SK-N-SH (cell line): ENCODE data around the gene C4BPB. TPM values are rescaled to one million over a fixed set of nuclear protein-coding genes. Genes with fewer than 3 reads are reported as not detected.

Source experiments
- CTCF ChIA-PET: fragments of 300-600, 350-600 bp; formaldehyde crosslinking; extraction: SDS; loops from one replicate; lab custom pipeline; 2021; lab: Yijun Ruan, JAX
- POLR2A ChIA-PET: fragments of 350-600 bp; sonication (Branson Sonifier 250); formaldehyde crosslinking; extraction: SDS; loops from one replicate; lab custom pipeline; 2020; ENCODE audit warnings: antibody characterized with exemption, inconsistent platforms; lab: Yijun Ruan, JAX
- DNase-seq: peaks from one replicate; pipeline ENCODE4 v3.0.0; 2012
- H2AFZ ChIP-seq: fragments of 200-600 bp; sonication (generic); 2 replicates; pipeline ENCODE4 v1.8.1; 2016; ENCODE audit warnings: antibody characterized with exemption, mild to moderate bottlenecking, low read depth
- H3F3A ChIP-seq: fragments of 200-600 bp; sonication (generic); replicated peaks from 2 replicates; pipeline ENCODE3; 2016; ENCODE audit warnings: antibody characterized with exemption, mild to moderate bottlenecking; ENCODE audit not compliant: insufficient read depth
- H3K27ac ChIP-seq, 2 experiments: fragments of 200-500 bp in 1 of 2; fragments of 200-600 bp in 1 of 2; sonication (Bioruptor generic) in 1 of 2; sonication (generic), shearing (Covaris generic) in 1 of 2; 2 replicates each; pipeline versions ENCODE4 v1.5.1 to v1.6.1; 2014 to 2016; ENCODE audit warnings: low read depth in 2 of 2, inconsistent platforms in 1 of 2, low read length in 1 of 2, mild to moderate bottlenecking in 1 of 2, mixed read lengths in 1 of 2
- H3K27me3 ChIP-seq: fragments of 200-600 bp; sonication (generic), shearing (Covaris generic); 2 replicates; pipeline ENCODE4 v1.6.1; 2016; ENCODE audit warnings: mixed run types; ENCODE audit not compliant: insufficient read depth
- H3K36me3 ChIP-seq, 2 experiments: fragments of 200-500 bp in 1 of 2; fragments of 200-600 bp in 1 of 2; sonication (Bioruptor generic) in 1 of 2; sonication (generic) in 1 of 2; replicated peaks in 1 of 2; 2 replicates each; pipeline versions ENCODE3 to v1.5.1; 2014 to 2016; ENCODE audit warnings: low read length in 1 of 2, mild to moderate bottlenecking in 1 of 2; ENCODE audit not compliant: insufficient read depth in 2 of 2, control insufficient read depth in 1 of 2
- H3K4me1 ChIP-seq, 2 experiments: fragments of 200-500 bp in 1 of 2; fragments of 200-600 bp in 1 of 2; sonication (Bioruptor generic) in 1 of 2; sonication (generic), shearing (Covaris generic) in 1 of 2; 2 replicates each; pipeline versions ENCODE4 v1.5.1 to v1.6.1; 2014 to 2016; ENCODE audit warnings: low read depth in 1 of 2, low read length in 1 of 2, mixed run types in 1 of 2; ENCODE audit not compliant: insufficient read depth in 2 of 2, control insufficient read depth in 1 of 2
- H3K4me2 ChIP-seq: fragments of 200-600 bp; sonication (generic), shearing (Covaris generic); 2 replicates; pipeline ENCODE4 v1.6.1; 2017; ENCODE audit warnings: mixed run types
- H3K4me3 ChIP-seq, 2 experiments: fragments of 200-500 bp in 1 of 2; fragments of 200-600 bp in 1 of 2; sonication (Bioruptor generic) in 1 of 2; sonication (generic), shearing (Covaris generic) in 1 of 2; 2 replicates each; pipeline versions ENCODE4 v1.5.1 to v1.8.1; 2014 to 2016; ENCODE audit warnings: low read depth in 2 of 2, inconsistent platforms in 1 of 2, low read length in 1 of 2, mild to moderate bottlenecking in 1 of 2, mixed read lengths in 1 of 2, moderate library complexity in 1 of 2
- H3K79me2 ChIP-seq: fragments of 200-600 bp; sonication (generic); 2 replicates; pipeline ENCODE4 v1.8.1; 2017; ENCODE audit warnings: mild to moderate bottlenecking; ENCODE audit not compliant: insufficient read depth
- H3K9ac ChIP-seq: fragments of 200-600 bp; sonication (generic); 2 replicates; pipeline ENCODE4 v1.6.1; 2017; ENCODE audit warnings: mixed run types
- H3K9me2 ChIP-seq: fragments of 200-600 bp; sonication (generic); 2 replicates; pipeline ENCODE4 v1.6.1; 2017; ENCODE audit warnings: mixed run types
- H3K9me3 ChIP-seq: fragments of 200-600 bp; sonication (generic); 2 replicates; pipeline ENCODE4 v1.6.1; 2017; ENCODE audit warnings: mixed run types, mild to moderate bottlenecking, moderate library complexity
- H4K20me1 ChIP-seq: fragments of 200-600 bp; sonication (generic); 2 replicates; pipeline ENCODE4 v1.6.1; 2017; ENCODE audit warnings: mild to moderate bottlenecking, mixed run types; ENCODE audit not compliant: insufficient read depth
- CHD2 ChIP-seq: fragments of 150-350 bp; IDR thresholded peaks from 2 replicates; pipeline ENCODE4 v1.6.1; 2018; ENCODE audit warnings: low read length; ENCODE audit not compliant: partially characterized antibody
- ELF1 ChIP-seq: IDR thresholded peaks from 2 replicates; pipeline ENCODE4 v1.4.0; 2012
- EZH2phosphoT487 ChIP-seq: fragments of 200-600 bp; sonication (generic); IDR thresholded peaks from 2 replicates; pipeline ENCODE4 v1.6.1; 2017; ENCODE audit warnings: low read depth, mixed run types, mild to moderate bottlenecking, antibody characterized with exemption, moderate library complexity, borderline replicate concordance
- FOSL2 ChIP-seq: IDR thresholded peaks from 2 replicates; pipeline ENCODE4 v1.4.0; 2012; ENCODE audit warnings: low read depth, mild to moderate bottlenecking, moderate library complexity, borderline replicate concordance
- FOXJ3 ChIP-seq: sonication (generic); formaldehyde crosslinking; IDR thresholded peaks from 2 replicates; pipeline ENCODE4 v1.5.1; 2020; ENCODE audit warnings: mild to moderate bottlenecking, missing genetic modification reagents
- GABPA ChIP-seq: IDR thresholded peaks from 2 replicates; pipeline ENCODE4 v1.4.0; 2012; ENCODE audit warnings: low read depth, mild to moderate bottlenecking
- MAX ChIP-seq: IDR thresholded peaks from 2 replicates; pipeline ENCODE4 v1.4.0; 2012; ENCODE audit warnings: low read depth
- MEF2A ChIP-seq: IDR thresholded peaks from 2 replicates; pipeline ENCODE4 v1.4.0; 2012; ENCODE audit warnings: low read depth, borderline replicate concordance
- MXI1 ChIP-seq: IDR thresholded peaks from 2 replicates; pipeline ENCODE4 v1.6.1; 2012; ENCODE audit warnings: mild to moderate bottlenecking, low read depth, low read length, improper control_type of control experiment
- PBX3 ChIP-seq: IDR thresholded peaks from 2 replicates; pipeline ENCODE4; 2012
- RFX5 ChIP-seq: IDR thresholded peaks from 2 replicates; pipeline ENCODE4 v1.6.1; 2012; ENCODE audit warnings: mild to moderate bottlenecking, improper control_type of control experiment, low read length
- RXRA ChIP-seq: IDR thresholded peaks from 2 replicates; pipeline ENCODE4 v1.4.0; 2012; ENCODE audit warnings: low read depth, mild to moderate bottlenecking, borderline replicate concordance
- SIN3A ChIP-seq: IDR thresholded peaks from 2 replicates; pipeline ENCODE4 v1.6.1; 2012; ENCODE audit warnings: low read depth, mild to moderate bottlenecking, low read length, moderate library complexity, borderline replicate concordance
- SMC3 ChIP-seq: IDR thresholded peaks from 2 replicates; pipeline ENCODE4 v1.6.1; 2012; ENCODE audit warnings: low read depth, low read length, improper control_type of control experiment
- USF1 ChIP-seq: IDR thresholded peaks from 2 replicates; pipeline ENCODE4 v1.4.0; 2012; ENCODE audit warnings: low read depth, borderline replicate concordance
- YY1 ChIP-seq: IDR thresholded peaks from 2 replicates; pipeline ENCODE4 v1.4.0; 2012; ENCODE audit warnings: low read depth, mild to moderate bottlenecking
- WGBS: methylation state at CpG from one replicate; pipeline ENCODE4 v1.1.6; 2017; ENCODE audit warnings: low lambda C conversion rate; 5-methylcytosine and 5-hydroxymethylcytosine counted together
- polyA plus RNA-seq, 3 experiments: library from polyadenylated mRNA; depleted of rRNA; stranded (reverse); fragments of >200 nt; gene quantifications; 2 replicates each; pipeline ENCODE4 v1.2.3, GENCODE V29; 2012
- TF ChIP-seq, protein P1 (sequence below): IDR thresholded peaks from 2 replicates; pipeline ENCODE4 v1.6.1; 2012; ENCODE audit warnings: mild to moderate bottlenecking, low read depth, low read length, moderate library complexity
- TF ChIP-seq, protein P2 (sequence below): fragments of 150-350 bp; IDR thresholded peaks from 2 replicates; pipeline ENCODE4 v1.6.1; 2017; ENCODE audit warnings: antibody characterized with exemption, low read length, low read depth, borderline replicate concordance

The C4BPB gene
- polyA plus RNA-seq, 1 of the 3 experiments (the other 2 are of a cell fraction) = not detected

DNA sequence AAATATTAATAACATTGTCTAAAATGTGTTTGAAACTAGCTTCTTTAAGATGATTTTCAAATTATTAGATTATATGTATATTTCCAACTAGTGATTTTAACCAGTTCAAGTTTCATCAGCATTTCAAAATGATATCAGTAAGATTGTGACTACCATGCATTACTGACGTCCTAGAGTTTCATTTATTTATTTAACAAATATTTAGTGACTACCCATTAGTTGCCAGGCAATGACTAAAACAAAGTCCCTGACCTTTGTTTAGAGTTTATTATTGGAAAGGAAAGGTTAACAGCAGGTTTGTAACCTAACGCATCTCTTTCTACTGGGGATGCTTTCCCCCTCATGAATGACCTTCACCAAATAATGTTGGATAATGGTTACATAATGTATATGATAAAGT is 7.6 kb upstream of the C4BPB start (continued):
- TF ChIP-seq, protein P1, sequence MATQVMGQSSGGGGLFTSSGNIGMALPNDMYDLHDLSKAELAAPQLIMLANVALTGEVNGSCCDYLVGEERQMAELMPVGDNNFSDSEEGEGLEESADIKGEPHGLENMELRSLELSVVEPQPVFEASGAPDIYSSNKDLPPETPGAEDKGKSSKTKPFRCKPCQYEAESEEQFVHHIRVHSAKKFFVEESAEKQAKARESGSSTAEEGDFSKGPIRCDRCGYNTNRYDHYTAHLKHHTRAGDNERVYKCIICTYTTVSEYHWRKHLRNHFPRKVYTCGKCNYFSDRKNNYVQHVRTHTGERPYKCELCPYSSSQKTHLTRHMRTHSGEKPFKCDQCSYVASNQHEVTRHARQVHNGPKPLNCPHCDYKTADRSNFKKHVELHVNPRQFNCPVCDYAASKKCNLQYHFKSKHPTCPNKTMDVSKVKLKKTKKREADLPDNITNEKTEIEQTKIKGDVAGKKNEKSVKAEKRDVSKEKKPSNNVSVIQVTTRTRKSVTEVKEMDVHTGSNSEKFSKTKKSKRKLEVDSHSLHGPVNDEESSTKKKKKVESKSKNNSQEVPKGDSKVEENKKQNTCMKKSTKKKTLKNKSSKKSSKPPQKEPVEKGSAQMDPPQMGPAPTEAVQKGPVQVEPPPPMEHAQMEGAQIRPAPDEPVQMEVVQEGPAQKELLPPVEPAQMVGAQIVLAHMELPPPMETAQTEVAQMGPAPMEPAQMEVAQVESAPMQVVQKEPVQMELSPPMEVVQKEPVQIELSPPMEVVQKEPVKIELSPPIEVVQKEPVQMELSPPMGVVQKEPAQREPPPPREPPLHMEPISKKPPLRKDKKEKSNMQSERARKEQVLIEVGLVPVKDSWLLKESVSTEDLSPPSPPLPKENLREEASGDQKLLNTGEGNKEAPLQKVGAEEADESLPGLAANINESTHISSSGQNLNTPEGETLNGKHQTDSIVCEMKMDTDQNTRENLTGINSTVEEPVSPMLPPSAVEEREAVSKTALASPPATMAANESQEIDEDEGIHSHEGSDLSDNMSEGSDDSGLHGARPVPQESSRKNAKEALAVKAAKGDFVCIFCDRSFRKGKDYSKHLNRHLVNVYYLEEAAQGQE = no peak
- TF ChIP-seq ELF1 = no peak
- TF ChIP-seq SMC3 = no peak
- TF ChIP-seq RXRA = no peak

DNA sequence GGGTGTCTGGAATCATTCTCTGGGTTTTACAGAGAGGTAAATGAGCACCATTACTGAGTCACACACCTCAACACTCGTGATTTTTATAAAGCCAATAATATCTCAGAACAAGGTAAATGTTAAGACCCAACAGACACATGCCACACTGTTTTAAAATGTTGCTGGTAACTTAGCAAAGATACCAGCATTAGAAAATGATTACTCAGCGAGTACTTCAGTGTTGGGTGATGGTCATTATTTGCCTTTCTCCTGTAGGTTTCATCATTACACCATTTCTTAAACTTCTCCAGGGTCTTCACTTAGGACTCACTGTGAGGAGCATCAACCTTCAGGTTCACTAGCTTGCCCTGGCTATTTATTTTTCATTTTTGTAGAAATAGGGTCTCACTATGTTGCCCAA is 6.9 kb upstream of the C4BPB start:
- H3K4me2 ChIP-seq = no peak overlapping the region
- no peaks in the 10 kb centered on the region for H3K36me3 ChIP-seq
- peaks cover 6% of the 10 kb centered on the region for H3F3A ChIP-seq
- H3K79me2 ChIP-seq = no peaks in the 10 kb centered on the region
- no peaks in the 10 kb centered on the region for H3K9me3 ChIP-seq
- no peak for DNase-seq
- H4K20me1 ChIP-seq = no peaks in the 10 kb centered on the region
- H3K4me1 ChIP-seq = no peaks in the 10 kb centered on the region; a peak in 1 of 4 replicates
- TF ChIP-seq MEF2A (no peak), PBX3 (no peak), YY1 (no peak)
- ChIA-PET POLR2A (no interaction called here), CTCF (interaction anchor here (2.6 kb wide), 1 partner anchor 29 kb away, joined by 6 read pairs; the partner anchor contains the start of gene PFKFB2)
- no peaks in the 10 kb centered on the region for H3K9me2 ChIP-seq
- H2AFZ ChIP-seq = no peak overlapping the region
- H3K27me3 ChIP-seq = no peaks in the 10 kb centered on the region; the same call in 1 of the 2 replicates
- no peak overlapping the region for H3K9ac ChIP-seq
- 34% methylated on average over 2 of the region's 2 CpGs for WGBS
- no peak overlapping the region for H3K27ac ChIP-seq
- H3K4me3 ChIP-seq = no peak overlapping the region

- no peaks in the 10 kb centered on the region for H4K20me1 ChIP-seq
- H3K9me3 ChIP-seq = no peaks in the 10 kb centered on the region
- no peak overlapping the region for H3K4me2 ChIP-seq
- no peaks in the 10 kb centered on the region for H3K36me3 ChIP-seq
- H2AFZ ChIP-seq = peak overlapping the region; percentile 35; the same call in 1 of the 2 replicates
- no peaks in the 10 kb centered on the region for H3K79me2 ChIP-seq
- no peak for DNase-seq
- H3K9ac ChIP-seq = no peak overlapping the region
- ChIA-PET CTCF (interaction anchor here (0.6 to 2.9 kb wide), 19 partner anchors 10 to 415 kb away, joined by 3 to 30 read pairs (median 4); partner anchors contain the start of genes C1orf116, CD55 and PFKFB2), POLR2A (no interaction called here)
- H3K9me2 ChIP-seq = no peaks in the 10 kb centered on the region
- H3F3A ChIP-seq = peaks cover 6% of the 10 kb centered on the region
- WGBS = 6% methylated on average over 2 of the region's 2 CpGs
- no peak overlapping the region for H3K4me3 ChIP-seq
- peaks cover 2% of the 10 kb centered on the region; the same call in 1 of the 2 replicates for H3K27me3 ChIP-seq
- H3K27ac ChIP-seq = no peak overlapping the region
- H3K4me1 ChIP-seq = no peaks in the 10 kb centered on the region
- TF ChIP-seq CHD2 (no peak), RFX5 (no peak), EZH2phosphoT487 (no peak), USF1 (no peak), FOSL2 (no peak), SIN3A (no peak), GABPA (no peak), PBX3 (no peak), FOXJ3 (CRISPR knock-in tag) (no peak), MXI1 (no peak), MAX (no peak)
- TF ChIP-seq, protein P2, sequence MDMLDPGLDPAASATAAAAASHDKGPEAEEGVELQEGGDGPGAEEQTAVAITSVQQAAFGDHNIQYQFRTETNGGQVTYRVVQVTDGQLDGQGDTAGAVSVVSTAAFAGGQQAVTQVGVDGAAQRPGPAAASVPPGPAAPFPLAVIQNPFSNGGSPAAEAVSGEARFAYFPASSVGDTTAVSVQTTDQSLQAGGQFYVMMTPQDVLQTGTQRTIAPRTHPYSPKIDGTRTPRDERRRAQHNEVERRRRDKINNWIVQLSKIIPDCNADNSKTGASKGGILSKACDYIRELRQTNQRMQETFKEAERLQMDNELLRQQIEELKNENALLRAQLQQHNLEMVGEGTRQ = no peak
Observed at GRCh38 chr1:207084232-207084631, 4.4 kb upstream of the C4BPB start.
